ENCODE measurements around the gene ST3GAL3.

- TF ChIP-seq, protein P1, sequence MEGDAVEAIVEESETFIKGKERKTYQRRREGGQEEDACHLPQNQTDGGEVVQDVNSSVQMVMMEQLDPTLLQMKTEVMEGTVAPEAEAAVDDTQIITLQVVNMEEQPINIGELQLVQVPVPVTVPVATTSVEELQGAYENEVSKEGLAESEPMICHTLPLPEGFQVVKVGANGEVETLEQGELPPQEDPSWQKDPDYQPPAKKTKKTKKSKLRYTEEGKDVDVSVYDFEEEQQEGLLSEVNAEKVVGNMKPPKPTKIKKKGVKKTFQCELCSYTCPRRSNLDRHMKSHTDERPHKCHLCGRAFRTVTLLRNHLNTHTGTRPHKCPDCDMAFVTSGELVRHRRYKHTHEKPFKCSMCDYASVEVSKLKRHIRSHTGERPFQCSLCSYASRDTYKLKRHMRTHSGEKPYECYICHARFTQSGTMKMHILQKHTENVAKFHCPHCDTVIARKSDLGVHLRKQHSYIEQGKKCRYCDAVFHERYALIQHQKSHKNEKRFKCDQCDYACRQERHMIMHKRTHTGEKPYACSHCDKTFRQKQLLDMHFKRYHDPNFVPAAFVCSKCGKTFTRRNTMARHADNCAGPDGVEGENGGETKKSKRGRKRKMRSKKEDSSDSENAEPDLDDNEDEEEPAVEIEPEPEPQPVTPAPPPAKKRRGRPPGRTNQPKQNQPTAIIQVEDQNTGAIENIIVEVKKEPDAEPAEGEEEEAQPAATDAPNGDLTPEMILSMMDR (IDR thresholded peaks at IDR 0.05): no peak
- TF ChIP-seq POLR2AphosphoS5 (IDR thresholded peaks at IDR 0.05; ENCODE audit: low read depth, low read length): no peak
- TF ChIP-seq, protein P2, sequence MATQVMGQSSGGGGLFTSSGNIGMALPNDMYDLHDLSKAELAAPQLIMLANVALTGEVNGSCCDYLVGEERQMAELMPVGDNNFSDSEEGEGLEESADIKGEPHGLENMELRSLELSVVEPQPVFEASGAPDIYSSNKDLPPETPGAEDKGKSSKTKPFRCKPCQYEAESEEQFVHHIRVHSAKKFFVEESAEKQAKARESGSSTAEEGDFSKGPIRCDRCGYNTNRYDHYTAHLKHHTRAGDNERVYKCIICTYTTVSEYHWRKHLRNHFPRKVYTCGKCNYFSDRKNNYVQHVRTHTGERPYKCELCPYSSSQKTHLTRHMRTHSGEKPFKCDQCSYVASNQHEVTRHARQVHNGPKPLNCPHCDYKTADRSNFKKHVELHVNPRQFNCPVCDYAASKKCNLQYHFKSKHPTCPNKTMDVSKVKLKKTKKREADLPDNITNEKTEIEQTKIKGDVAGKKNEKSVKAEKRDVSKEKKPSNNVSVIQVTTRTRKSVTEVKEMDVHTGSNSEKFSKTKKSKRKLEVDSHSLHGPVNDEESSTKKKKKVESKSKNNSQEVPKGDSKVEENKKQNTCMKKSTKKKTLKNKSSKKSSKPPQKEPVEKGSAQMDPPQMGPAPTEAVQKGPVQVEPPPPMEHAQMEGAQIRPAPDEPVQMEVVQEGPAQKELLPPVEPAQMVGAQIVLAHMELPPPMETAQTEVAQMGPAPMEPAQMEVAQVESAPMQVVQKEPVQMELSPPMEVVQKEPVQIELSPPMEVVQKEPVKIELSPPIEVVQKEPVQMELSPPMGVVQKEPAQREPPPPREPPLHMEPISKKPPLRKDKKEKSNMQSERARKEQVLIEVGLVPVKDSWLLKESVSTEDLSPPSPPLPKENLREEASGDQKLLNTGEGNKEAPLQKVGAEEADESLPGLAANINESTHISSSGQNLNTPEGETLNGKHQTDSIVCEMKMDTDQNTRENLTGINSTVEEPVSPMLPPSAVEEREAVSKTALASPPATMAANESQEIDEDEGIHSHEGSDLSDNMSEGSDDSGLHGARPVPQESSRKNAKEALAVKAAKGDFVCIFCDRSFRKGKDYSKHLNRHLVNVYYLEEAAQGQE (IDR thresholded peaks at IDR 0.05; ENCODE audit: insufficient read depth in 1 of 2, low read depth in 2 of 2, low read length in 1 of 2): no peak
Measured at GRCh38 chr1:43961692-43962091, 254.4 kb downstream of the ST3GAL3 start.
